Airway epithelial cell (primary cell): ENCODE results near the gene FILIP1. TPM values are rescaled to one million over a fixed set of nuclear protein-coding genes. Genes with fewer than 3 reads are reported as not detected.

Experiments used
- total RNA-seq: library from RNA; depleted of rRNA; stranded (reverse); fragments of >200 nt; gene quantifications from 2 replicates; pipeline ENCODE4 v1.2.3, GENCODE V29; 2015

The FILIP1 gene, protein sequence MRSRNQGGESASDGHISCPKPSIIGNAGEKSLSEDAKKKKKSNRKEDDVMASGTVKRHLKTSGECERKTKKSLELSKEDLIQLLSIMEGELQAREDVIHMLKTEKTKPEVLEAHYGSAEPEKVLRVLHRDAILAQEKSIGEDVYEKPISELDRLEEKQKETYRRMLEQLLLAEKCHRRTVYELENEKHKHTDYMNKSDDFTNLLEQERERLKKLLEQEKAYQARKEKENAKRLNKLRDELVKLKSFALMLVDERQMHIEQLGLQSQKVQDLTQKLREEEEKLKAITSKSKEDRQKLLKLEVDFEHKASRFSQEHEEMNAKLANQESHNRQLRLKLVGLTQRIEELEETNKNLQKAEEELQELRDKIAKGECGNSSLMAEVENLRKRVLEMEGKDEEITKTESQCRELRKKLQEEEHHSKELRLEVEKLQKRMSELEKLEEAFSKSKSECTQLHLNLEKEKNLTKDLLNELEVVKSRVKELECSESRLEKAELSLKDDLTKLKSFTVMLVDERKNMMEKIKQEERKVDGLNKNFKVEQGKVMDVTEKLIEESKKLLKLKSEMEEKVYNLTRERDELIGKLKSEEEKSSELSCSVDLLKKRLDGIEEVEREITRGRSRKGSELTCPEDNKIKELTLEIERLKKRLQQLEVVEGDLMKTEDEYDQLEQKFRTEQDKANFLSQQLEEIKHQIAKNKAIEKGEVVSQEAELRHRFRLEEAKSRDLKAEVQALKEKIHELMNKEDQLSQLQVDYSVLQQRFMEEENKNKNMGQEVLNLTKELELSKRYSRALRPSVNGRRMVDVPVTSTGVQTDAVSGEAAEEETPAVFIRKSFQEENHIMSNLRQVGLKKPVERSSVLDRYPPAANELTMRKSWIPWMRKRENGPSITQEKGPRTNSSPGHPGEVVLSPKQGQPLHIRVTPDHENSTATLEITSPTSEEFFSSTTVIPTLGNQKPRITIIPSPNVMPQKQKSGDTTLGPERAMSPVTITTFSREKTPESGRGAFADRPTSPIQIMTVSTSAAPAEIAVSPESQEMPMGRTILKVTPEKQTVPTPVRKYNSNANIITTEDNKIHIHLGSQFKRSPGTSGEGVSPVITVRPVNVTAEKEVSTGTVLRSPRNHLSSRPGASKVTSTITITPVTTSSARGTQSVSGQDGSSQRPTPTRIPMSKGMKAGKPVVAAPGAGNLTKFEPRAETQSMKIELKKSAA (N-terminal part only)
- 0.07 TPM in 1 of 2 replicates, not detected in the other for total RNA-seq

DNA sequence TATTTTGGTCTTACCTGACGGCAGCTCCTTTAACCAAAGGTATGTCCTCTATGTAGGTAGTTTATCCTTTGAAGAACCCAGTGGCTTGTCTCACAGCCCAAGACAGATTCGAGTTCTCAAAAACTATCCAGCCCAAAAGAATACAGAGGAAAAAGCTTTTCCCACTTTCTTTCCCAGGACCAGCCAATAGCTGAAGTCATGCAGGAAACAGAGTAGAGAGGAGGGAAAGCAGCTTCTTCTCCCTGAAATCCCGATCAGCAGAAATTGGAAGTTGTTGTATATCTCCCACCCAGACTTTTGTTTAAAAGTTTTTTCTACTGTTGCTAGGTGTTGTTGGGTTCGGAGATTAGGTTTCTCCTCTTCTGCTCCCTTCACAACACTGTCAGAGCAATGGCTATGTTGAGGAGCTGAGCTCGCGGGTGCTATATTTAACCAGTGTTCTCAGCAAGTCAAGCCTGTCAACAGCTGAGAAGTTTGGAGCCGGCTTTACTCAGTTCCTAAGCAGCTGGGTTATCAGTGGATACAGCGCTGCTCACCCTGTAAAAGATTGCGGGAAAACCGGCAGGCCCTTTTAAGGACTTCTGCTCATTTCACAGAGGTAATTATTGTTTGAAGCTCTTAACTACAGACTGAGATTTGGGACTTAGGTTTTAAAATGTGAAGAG lies at the start of gene FILIP1:
FILIP1 (minus strand) TSS at position 401 of the 665 bp plus-strand sequence. CDS start 78,828 bp downstream, outside the sequence.

DNA sequence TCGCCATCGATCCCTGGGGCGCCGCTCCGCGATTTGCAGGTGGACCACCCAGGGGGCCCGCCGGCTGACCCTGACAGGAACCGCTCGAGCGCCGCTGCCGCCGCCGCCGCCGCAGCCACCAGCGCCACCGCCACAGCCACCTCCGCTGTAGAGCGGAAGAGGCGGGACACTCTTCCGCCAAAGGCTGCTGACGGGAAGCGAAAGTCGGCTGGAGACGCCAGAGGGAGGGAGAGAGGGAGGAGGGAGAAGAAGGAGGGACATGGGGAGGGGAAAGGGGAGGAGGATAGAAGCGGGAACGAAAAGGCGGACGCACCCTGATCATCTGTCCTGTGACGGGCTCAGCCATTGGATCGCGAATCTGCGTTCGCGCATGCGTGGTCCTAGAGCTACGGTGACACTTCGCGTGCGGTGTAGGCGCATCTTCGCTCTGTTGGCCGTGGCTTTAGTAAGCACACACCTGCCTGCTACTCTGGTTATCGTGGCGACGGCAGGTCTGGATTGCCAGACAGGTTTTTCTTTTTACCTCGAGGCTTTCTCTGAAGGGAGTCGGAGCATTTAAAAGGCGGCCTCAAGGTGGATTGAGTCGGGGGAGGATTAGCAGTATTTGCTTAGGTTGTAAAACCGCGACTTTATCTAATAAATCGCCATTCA lies 208.8 kb downstream of the FILIP1 start, which contains the start of gene TMEM30A:
TMEM30A (minus strand) TSS at position 161 of the 651 bp plus-strand sequence; CDS start at position 7, 154 bp downstream.

DNA sequence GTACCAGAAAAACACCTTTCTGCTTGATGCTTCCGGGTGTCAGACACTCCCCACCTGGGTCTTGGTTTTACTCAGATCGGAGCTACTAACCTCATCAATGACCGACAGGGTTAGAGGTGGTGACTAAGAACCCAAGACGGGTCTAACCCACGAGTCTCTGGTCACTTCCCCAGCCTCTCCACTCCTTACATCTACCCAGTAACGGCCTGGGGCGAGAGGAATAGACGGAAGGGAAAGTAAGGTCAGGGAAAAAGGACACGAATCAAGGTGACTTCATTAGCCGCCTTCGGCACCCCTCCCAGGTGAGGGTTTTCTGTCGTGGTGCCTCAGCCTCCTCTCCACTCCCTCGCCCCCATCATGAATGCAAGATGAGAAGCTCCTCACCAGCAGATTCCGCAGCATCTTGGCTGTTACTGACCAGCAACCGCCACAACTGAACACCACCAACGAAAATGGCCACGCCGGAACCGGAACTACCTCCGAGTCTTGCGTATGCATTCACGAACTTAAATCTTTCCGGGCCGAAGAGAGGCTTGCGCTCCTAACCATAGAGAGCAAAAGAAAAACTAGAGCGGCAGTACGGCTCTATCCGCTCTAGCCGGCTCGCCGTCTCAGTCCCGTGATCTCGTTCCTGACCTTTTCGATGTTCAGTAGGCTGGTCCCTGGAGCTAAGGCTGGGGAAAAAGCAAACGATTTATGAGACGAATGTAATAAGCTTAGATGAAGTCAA lies 250.1 kb downstream of the FILIP1 start, which contains the start of gene COX7A2:
COX7A2 (minus strand) TSS at position 469 of the 730 bp plus-strand sequence; CDS start at position 402, 67 bp downstream.

Other genes starting within 250 kb of the FILIP1 start
- gene COX7A2, start 250.0 kb downstream of the FILIP1 start, total RNA-seq: 282 and 388 TPM in 2 replicates
- 48.1 and 65.9 TPM in 2 replicates for gene TMEM30A, start 209.0 kb downstream of the FILIP1 start, total RNA-seq
- 26.5 and 37.6 TPM in 2 replicates for gene SENP6, start 108.1 kb upstream of the FILIP1 start, total RNA-seq